GM19438 (cell line): Measurements from ENCODE around the gene WEE1.
A peak's percentile ranks its signal among the peaks of the same experiment; 100 is the strongest.
"Not testable (repeated sequence)": the region's sequence is repeated elsewhere in the genome, so short reads cannot be mapped to it uniquely, and the experiment has no call there.

Source experiments
- ATAC-seq: cut with Tn5 transposase; IDR thresholded peaks from one replicate; pipeline ENCODE4 v1.9.1; 2021; ENCODE audit warnings: low read depth; ENCODE audit not compliant: unreplicated experiment

The WEE1 gene

GRCh38 chr11:9573052-9573774, at the start of gene WEE1:
WEE1 (plus strand) TSS chr11:9573670; CDS start chr11:9573934, 264 bp downstream.
- ATAC-seq, result peak; percentile 78

DNA sequence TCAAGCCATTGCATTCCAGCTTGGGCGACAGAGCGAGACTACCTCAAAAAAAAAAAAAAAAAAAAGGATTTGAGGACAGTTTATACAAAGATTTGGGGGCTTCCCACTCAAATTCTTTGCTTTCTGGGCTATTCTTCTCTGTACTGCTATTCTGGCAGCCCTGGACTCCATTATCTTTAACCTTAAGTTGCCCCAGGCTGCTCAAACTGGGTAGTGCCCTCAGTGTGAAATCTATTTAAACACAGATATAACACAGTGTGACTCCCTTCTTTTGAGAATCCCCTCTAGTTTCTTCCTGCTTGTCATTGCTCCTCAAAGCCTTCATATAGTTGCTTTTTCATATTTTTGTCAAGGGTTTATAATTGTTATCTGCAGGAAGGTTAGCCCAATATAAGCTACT, 49.5 kb upstream of the WEE1 start:
- no peak for ATAC-seq

DNA sequence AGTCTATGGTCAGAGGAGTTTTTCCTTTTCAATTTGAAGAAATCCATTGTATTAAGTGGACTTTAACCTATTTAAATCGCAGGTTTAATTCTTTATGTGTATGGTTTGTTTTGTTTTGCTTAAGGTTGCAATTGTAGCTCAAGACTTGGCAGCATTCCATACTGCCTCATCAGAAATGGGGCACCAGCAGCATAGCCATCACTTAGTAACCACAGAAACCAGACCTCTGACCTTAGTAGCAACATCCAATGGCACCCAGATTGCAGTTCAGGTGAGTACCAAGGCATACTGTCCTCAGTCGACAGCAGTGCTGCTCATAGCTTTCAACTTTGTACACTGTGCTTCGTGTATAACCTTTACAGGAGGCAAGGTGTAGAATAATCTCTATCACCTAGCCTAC, 48.4 kb upstream of the WEE1 start:
- no peak for ATAC-seq

DNA sequence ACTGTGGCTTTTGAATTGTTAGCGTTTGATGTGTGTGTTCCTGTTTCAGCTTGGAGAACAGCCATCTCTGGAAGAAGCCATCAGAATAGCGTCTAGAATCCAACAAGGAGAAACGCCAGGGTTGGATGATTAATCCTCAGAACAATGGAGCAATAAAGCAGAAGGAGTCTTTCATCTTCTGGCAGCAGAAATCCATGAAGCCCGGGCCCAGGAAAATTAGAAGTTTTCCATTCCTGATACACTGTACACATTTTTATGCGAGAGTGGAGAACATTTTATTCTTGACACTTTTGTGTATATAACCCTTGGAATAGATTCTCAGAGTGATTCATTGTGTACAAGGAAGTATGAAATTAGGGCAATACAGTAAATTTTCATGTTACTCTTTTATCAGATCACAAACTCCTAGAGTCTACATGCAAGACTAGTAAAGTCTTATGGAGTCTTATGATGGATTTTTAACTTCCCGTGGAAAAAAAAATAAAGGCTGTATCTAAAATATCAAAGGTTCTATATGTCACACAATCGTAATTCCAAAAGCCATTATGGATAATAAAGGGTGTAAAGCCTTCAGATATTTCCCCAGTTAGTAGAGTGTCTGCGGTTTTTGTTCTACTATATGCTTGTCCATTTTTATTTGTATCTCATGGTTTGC, 45.9 kb upstream of the WEE1 start:
- no peak for ATAC-seq

- no peak for ATAC-seq
These were observed 45.4 kb upstream of the WEE1 start for GRCh38 chr11:9528136-9528501.

- no peak for ATAC-seq
These were observed 44.7 kb upstream of the WEE1 start for GRCh38 chr11:9528573-9529333.

DNA sequence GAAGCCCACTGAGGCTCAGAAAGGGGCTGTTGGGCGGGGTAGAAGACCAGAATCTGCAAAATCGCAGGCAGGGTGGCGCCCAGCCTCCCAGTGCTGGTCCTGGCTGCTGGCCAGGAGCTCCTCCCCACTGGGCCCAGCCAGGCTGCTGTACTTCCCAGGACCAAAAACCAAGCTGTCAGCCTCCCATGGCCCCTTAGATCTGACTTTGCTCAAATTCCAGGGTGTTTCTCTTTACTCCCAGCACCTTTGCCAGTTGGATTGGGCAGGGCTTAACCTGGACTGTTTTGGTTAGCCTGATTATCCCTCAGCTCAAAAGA, 44.2 kb upstream of the WEE1 start:
- no peak for ATAC-seq

DNA sequence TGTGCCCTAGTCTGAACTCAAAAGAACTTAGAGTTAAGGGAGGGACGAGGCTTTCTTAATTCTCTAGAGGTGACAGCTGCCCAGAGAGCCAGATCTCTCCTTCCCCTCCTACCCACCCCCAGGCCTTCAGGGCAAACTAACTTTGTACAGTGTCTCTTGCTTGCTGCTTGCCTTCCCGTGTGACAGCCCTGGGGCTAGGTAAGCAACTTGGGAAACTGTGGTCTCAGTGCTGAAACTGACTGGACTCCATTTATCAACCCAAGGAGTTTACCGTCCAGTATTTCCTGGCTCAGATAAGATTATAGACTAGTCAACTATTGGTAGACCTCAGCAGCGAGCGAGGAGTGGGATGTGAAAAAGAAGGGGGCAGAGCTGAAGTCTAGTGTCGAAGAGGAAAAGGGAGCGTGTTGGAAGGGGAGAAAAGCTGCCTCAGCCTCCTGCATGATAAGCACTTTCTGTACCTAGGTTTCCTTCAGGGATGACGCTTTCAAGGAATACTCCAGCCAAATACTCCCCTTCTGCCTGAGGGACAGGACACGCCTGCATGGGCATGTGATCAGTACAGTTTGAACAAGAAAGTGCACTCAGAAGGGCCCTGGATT, 43.3 kb upstream of the WEE1 start:
- no peak for ATAC-seq

- no peak for ATAC-seq
These were observed 42.4 kb upstream of the WEE1 start for GRCh38 chr11:9530901-9531625.

- no peak for ATAC-seq
These were observed 40.4 kb upstream of the WEE1 start for GRCh38 chr11:9533058-9533457.

- no peak for ATAC-seq
These were observed 39.6 kb upstream of the WEE1 start for GRCh38 chr11:9533736-9534473.

GRCh38 chr11:9535189-9535781, 38.2 kb upstream of the WEE1 start:
- no peak for ATAC-seq

- ATAC-seq, result no peak
These were observed 34.9 kb upstream of the WEE1 start for GRCh38 chr11:9538548-9538947.

DNA sequence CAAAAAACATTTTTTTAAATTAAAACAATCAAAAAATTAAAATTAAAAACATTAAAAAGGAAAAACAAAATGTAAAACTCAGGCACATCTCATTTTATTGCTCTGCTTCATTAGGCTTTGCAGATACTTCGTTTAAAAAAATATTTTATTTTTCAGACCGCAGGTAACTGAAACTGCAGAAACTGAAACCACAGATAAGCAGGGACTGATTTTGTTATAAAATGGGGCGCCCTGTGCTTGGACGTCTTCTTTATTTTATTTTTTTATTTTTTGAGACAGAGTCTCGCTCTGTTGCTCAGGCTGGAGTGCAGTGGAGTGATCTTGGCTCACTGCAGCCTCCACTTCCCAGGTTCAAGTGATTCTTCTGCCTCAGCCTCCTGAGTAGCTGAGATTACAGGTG, 24.3 kb upstream of the WEE1 start:
- ATAC-seq, result not testable (repeated sequence)

GRCh38 chr11:9550191-9550628, 23.3 kb upstream of the WEE1 start:
- ATAC-seq, result no peak

GRCh38 chr11:9561279-9561982, 12.0 kb upstream of the WEE1 start:
- no peak for ATAC-seq

GRCh38 chr11:9562716-9563115, 10.8 kb upstream of the WEE1 start:
- ATAC-seq, result no peak

GRCh38 chr11:9563196-9563730, 10.2 kb upstream of the WEE1 start:
- no peak for ATAC-seq
